ENCODE data around the gene PTPRN2. TPM values are rescaled to one million over a fixed set of nuclear protein-coding genes. Genes with fewer than 3 reads are reported as not detected.

PTPRN2 gene
- total RNA-seq, 1 experiment from 2014 or later = not detected

DNA sequence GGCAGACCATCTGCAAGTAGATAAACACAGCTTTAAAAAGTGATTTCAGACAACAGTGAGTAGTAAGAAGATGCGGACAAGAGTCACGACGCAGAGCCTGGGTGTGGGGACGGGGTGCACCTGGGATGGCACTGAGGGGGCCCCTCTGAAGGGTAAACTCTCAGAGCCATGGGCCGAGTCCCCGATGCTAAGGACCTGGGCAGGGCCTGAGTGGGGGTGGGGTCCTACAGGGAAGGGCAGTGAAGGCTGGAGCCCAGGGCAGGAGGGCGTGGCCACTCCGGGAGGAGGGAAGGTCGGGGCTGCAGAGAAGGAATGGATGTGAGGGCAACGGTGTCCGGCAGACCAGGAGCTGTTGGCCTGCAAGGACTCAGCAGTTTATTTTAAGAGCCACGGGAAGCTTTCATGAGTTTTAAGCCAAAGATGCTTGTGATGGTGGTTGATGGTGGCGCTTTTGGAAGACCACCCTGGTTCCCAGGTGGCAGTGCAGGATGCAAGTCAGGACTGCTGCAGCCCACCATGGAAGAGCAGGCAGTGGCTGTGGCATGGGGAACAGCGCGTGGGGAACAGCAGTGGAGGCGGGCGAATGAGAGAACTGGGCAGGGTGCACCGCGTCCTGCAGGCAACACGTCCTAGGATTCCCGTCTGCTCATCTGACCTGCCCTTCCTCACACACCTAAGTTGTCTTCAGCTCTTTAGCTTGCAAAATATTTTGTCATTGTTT lies 954.0 kb downstream of the PTPRN2 start:
- no peaks in the 10 kb centered on the region for H3K79me2 ChIP-seq (ENCODE audit: low read depth)
- no peak overlapping the region for H3K4me3 ChIP-seq
- ChIA-PET CTCF (no interaction called here), POLR2A (ENCODE audit: unreplicated experiment) (no interaction called here)
- intact Hi-C loops (cut with micrococcal nuclease; ENCODE audit: unreplicated experiment) = no loop called here
- no peaks in the 10 kb centered on the region for H3K4me1 ChIP-seq (replicated peaks; ENCODE audit: insufficient read depth)
- no peak overlapping the region for H3K27ac ChIP-seq
- H3K4me2 ChIP-seq = no peak overlapping the region
- no peak overlapping the region for H2AFZ ChIP-seq
- no TSS peak for BruUV-seq (replicated peaks)
- peaks cover 100% of the 10 kb centered on the region for H3K27me3 ChIP-seq (ENCODE audit: insufficient read depth, low read depth)
- no peak for TF ChIP-seq CTCF (conservative IDR thresholded peaks at IDR 0.05)
- no peak for TF ChIP-seq EZH2 (IDR thresholded peaks at IDR 0.05; ENCODE audit: low read depth)
- no peaks in the 10 kb centered on the region for H3K9me3 ChIP-seq (ENCODE audit: insufficient read depth, low read depth)
- no peaks in the 10 kb centered on the region for H4K20me1 ChIP-seq (ENCODE audit: insufficient read depth)
- H3K9me2 ChIP-seq (ENCODE audit: insufficient read depth) = no peaks in the 10 kb centered on the region
- DNase-seq = no peak
- no peaks in the 10 kb centered on the region for H3F3A ChIP-seq (ENCODE audit: insufficient read depth, low read depth)
- no peaks in the 10 kb centered on the region for H3K36me3 ChIP-seq (ENCODE audit: low read depth)

GRCh38 chr7:157630301-157630853 lies 957.2 kb downstream of the PTPRN2 start:
- no peaks in the 10 kb centered on the region for H3K36me3 ChIP-seq (ENCODE audit: low read depth)
- intact Hi-C loops (cut with micrococcal nuclease; ENCODE audit: unreplicated experiment) = no loop called here
- no peak for DNase-seq
- no peak overlapping the region for H3K27ac ChIP-seq
- TF ChIP-seq EZH2 (IDR thresholded peaks at IDR 0.05; ENCODE audit: low read depth) = no peak; the same call in 1 of the 2 replicates
- no peak for TF ChIP-seq CTCF (conservative IDR thresholded peaks at IDR 0.05)
- H3F3A ChIP-seq (ENCODE audit: insufficient read depth, low read depth) = no peaks in the 10 kb centered on the region
- ChIA-PET CTCF (no interaction called here), POLR2A (ENCODE audit: unreplicated experiment) (no interaction called here)
- H3K4me1 ChIP-seq (replicated peaks; ENCODE audit: insufficient read depth) = no peaks in the 10 kb centered on the region
- H3K27me3 ChIP-seq (ENCODE audit: insufficient read depth, low read depth) = peaks cover 100% of the 10 kb centered on the region
- no peaks in the 10 kb centered on the region for H4K20me1 ChIP-seq (ENCODE audit: insufficient read depth)
- no peak overlapping the region for H2AFZ ChIP-seq
- no peaks in the 10 kb centered on the region for H3K9me2 ChIP-seq (ENCODE audit: insufficient read depth)
- no peaks in the 10 kb centered on the region for H3K9me3 ChIP-seq (ENCODE audit: insufficient read depth, low read depth)
- H3K4me2 ChIP-seq = no peak overlapping the region
- no peaks in the 10 kb centered on the region for H3K79me2 ChIP-seq (ENCODE audit: low read depth)
- no TSS peak for BruUV-seq (replicated peaks)
- H3K4me3 ChIP-seq = no peak overlapping the region

GRCh38 chr7:157628456-157628855 lies 959.2 kb downstream of the PTPRN2 start:
- Histone ChIP-seq H3K4me3 (no peak overlapping the region), H3K9me2 (ENCODE audit: insufficient read depth) (no peaks in the 10 kb centered on the region), H4K20me1 (ENCODE audit: insufficient read depth) (no peaks in the 10 kb centered on the region), H3F3A (ENCODE audit: insufficient read depth, low read depth) (no peaks in the 10 kb centered on the region), H3K79me2 (ENCODE audit: low read depth) (no peaks in the 10 kb centered on the region), H2AFZ (no peak overlapping the region), H3K27ac (no peak overlapping the region), H3K4me2 (no peak overlapping the region), H3K4me1 (replicated peaks; ENCODE audit: insufficient read depth) (no peaks in the 10 kb centered on the region), H3K27me3 (ENCODE audit: insufficient read depth, low read depth) (peaks cover 100% of the 10 kb centered on the region), H3K36me3 (ENCODE audit: low read depth) (no peaks in the 10 kb centered on the region), H3K9me3 (ENCODE audit: insufficient read depth, low read depth) (no peaks in the 10 kb centered on the region)
- intact Hi-C loops (cut with micrococcal nuclease; ENCODE audit: unreplicated experiment) = no loop called here
- BruUV-seq (replicated peaks) = no TSS peak
- no peak for DNase-seq
- ChIA-PET CTCF (no interaction called here), POLR2A (ENCODE audit: unreplicated experiment) (no interaction called here)
- TF ChIP-seq CTCF (conservative IDR thresholded peaks at IDR 0.05) (no peak), EZH2 (IDR thresholded peaks at IDR 0.05; ENCODE audit: low read depth) (no peak)

All from PC-9 (cell line).